ENCODE results near the gene PHF2.

PHF2 gene

GRCh38 chr9:93678199-93679019 is 102.0 kb downstream of the PHF2 start:
- DNase-seq (peak; percentile 0), ATAC-seq (no peak)

GRCh38 chr9:93679536-93680442 is 103.4 kb downstream of the PHF2 start:
- DNase-seq, result no peak
- ATAC-seq, result no peak

GRCh38 chr9:93680443-93681268 is 104.3 kb downstream of the PHF2 start:
- no peak for DNase-seq

GRCh38 chr9:93681269-93682154 is 105.1 kb downstream of the PHF2 start:
- DNase-seq, result no peak
- ATAC-seq, result peak; percentile 12

More at GRCh38 chr9:93680443-93681268, 104.3 kb downstream of the PHF2 start:
- no peak for ATAC-seq

GRCh38 chr9:93682155-93682968 is 106.0 kb downstream of the PHF2 start:
- ATAC-seq, result peak; percentile 61
- peak; percentile 78 for DNase-seq

- ATAC-seq (no peak), DNase-seq (no peak)
Measured at GRCh38 chr9:93683331-93684134, 107.1 kb downstream of the PHF2 start.

- no peak for DNase-seq
- no peak for ATAC-seq
Measured at GRCh38 chr9:93684161-93684765, 107.9 kb downstream of the PHF2 start.

- no peak for DNase-seq
- no peak for ATAC-seq
Measured at GRCh38 chr9:93684806-93685543, 108.6 kb downstream of the PHF2 start.

GRCh38 chr9:93686127-93686879 is 109.9 kb downstream of the PHF2 start:
- no peak for DNase-seq
- no peak for ATAC-seq

- DNase-seq, result no peak
- no peak for ATAC-seq
Measured at GRCh38 chr9:93686880-93687236, 110.5 kb downstream of the PHF2 start.

GRCh38 chr9:93690618-93691017 is 114.2 kb downstream of the PHF2 start:
- no peak for ATAC-seq
- no peak for DNase-seq

GRCh38 chr9:93693129-93693528 is 116.7 kb downstream of the PHF2 start:
- no peak for ATAC-seq
- no peak for DNase-seq

GRCh38 chr9:93697352-93698139 is 121.2 kb downstream of the PHF2 start:
- no peak for DNase-seq
- no peak for ATAC-seq

- DNase-seq (no peak), ATAC-seq (no peak)
Measured at GRCh38 chr9:93698140-93698908, 121.9 kb downstream of the PHF2 start.

- no peak for DNase-seq
- no peak for ATAC-seq
Measured at GRCh38 chr9:93699650-93700049, 123.3 kb downstream of the PHF2 start.

All from stimulated activated naive CD8-positive, alpha-beta T cell treated with anti-CD3 and anti-CD28 coated beads, Interleukin-15, Interleukin-2, amounts not matched to agents 100 U/mL and 50 U/mL, for 24 hours (primary cell).